Measurements from ENCODE around the gene MAP3K7. TPM values are rescaled to one million over a fixed set of nuclear protein-coding genes. Genes with fewer than 3 reads are reported as not detected.

The MAP3K7 gene
- total and polyA plus RNA-seq, 2 of the 8 experiments (the other 6 are each of a cell fraction or from before 2014, with no cell fraction given), result 27.3 to 34.8 TPM

DNA sequence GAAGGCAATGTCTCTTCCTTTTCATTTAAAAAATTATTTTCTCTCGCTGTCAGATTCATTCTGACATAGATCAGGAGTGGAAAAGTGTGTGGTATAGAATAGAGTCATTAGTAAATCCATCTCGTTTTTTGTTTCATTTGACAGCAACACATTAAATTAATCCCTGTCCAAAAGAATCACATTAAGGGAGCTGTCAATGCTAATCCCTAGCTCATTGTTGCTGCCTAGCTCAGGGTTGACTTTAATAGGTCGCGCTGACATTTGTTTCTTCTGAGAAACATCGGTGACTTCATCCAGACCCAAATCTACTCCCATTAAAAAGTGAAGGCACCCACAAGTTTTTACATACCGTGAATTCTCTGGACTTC, 25.4 kb upstream of the MAP3K7 start:
- H3K23me2 ChIP-seq (ENCODE audit: low read depth, low read length), result peaks cover 13% of the 10 kb centered on the region
- no peaks in the 10 kb centered on the region for H3K9me3 ChIP-seq (ENCODE audit: insufficient read depth in 2 of 2, low read depth in 1 of 2, low read length in 1 of 2)
- H3K4me3 ChIP-seq (ENCODE audit: extremely low read depth in 1 of 4, insufficient read depth in 2 of 4, low read depth in 3 of 4, low read length in 4 of 4), result peak overlapping the region in 3 of 4 experiments; percentile 12 to 72 (median 54); a peak in 5 of 8 replicates
- no peak overlapping the region for H2BK20ac ChIP-seq (ENCODE audit: low read length)
- H2BK120ac ChIP-seq (replicated peaks; ENCODE audit: low read depth, low read length), result no peak overlapping the region
- WGBS, 2 experiments (ENCODE audit: extremely low coverage in 1 of 2, insufficient coverage in 1 of 2, insufficient read length in 1 of 2, insufficient replicate concordance in 2 of 2, low coverage in 1 of 2, low lambda C conversion rate in 2 of 2, missing lambda C conversion rate in 1 of 2), result 48% methylated on average over 6 of the region's 6 CpGs; no CpG with 5 or more reads in 1 of the 2 experiments
- H2AK5ac ChIP-seq (ENCODE audit: low read depth, low read length), result no peak overlapping the region
- H4K8ac ChIP-seq (ENCODE audit: extremely low read depth, insufficient read depth, low read length), result no peak overlapping the region
- DNase-seq (ENCODE audit: low read depth in 1 of 2, low spot score in 2 of 2) (no peak), FAIRE-seq (no peak)
- H3K9ac ChIP-seq (replicated peaks in 1 of 4; ENCODE audit: extremely low read depth in 1 of 4, low read depth in 3 of 4, low read length in 3 of 4), result no peak overlapping the region
- no peak overlapping the region; the same call in 1 of the 2 replicates for H2AFZ ChIP-seq (ENCODE audit: low read length)
- H4K5ac ChIP-seq (ENCODE audit: insufficient read length, low read depth, low read length), result no peak overlapping the region
- H3K79me2 ChIP-seq (ENCODE audit: control insufficient read depth in 1 of 2, insufficient read depth in 2 of 2, low read length in 2 of 2), result no peaks in the 10 kb centered on the region
- no peak overlapping the region for H3K14ac ChIP-seq (ENCODE audit: insufficient read length)
- H2BK5ac ChIP-seq (ENCODE audit: low read depth, low read length), result no peak overlapping the region
- CTCF ChIA-PET (ENCODE audit: partially characterized antibody), result interaction anchor here (0.7 to 5.0 kb wide), 10 partner anchors 11 to 329 kb away, joined by 3 to 25 read pairs (median 4); partner anchors contain the start of gene MAP3K7
- no peak overlapping the region for H3K4ac ChIP-seq (replicated peaks; ENCODE audit: insufficient read length, low read depth, low read length)
- no peak overlapping the region for H3K23ac ChIP-seq (ENCODE audit: insufficient read length)
- no peaks in the 10 kb centered on the region for H3K79me1 ChIP-seq (ENCODE audit: low read depth, low read length)
- H4K20me1 ChIP-seq (replicated peaks in 1 of 2; ENCODE audit: control insufficient read depth in 1 of 2, insufficient read depth in 2 of 2, low read length in 2 of 2), result no peaks in the 10 kb centered on the region
- no peak overlapping the region for H3K27ac ChIP-seq (ENCODE audit: low read depth, low read length)
- no peak overlapping the region for H4K91ac ChIP-seq (replicated peaks; ENCODE audit: insufficient read length, low read length)
- no peak overlapping the region for H3K18ac ChIP-seq (ENCODE audit: extremely low read depth, low read length)
- POLR2A ChIA-PET (ENCODE audit: partially characterized antibody), result interaction anchor here (0.9 to 2.0 kb wide), 2 partner anchors 8 to 11 kb away, joined by 3 to 5 read pairs; no protein-coding TSS in a partner anchor
- no peak overlapping the region for H2BK15ac ChIP-seq (ENCODE audit: low read length)
- peak overlapping the region; percentile 68 to 84 for H3K4me2 ChIP-seq (ENCODE audit: insufficient read depth in 1 of 2, low read depth in 2 of 2, low read length in 2 of 2)
- peaks cover 4 to 11% (median 7%) of the 10 kb centered on the region in 4 experiments for H3K4me1 ChIP-seq (replicated peaks in 1 of 4; ENCODE audit: control insufficient read depth in 3 of 4, insufficient read depth in 4 of 4, low read length in 3 of 4)
- no peak overlapping the region for H3K56ac ChIP-seq (replicated peaks; ENCODE audit: insufficient read length, low read depth, low read length)
- H3K36me3 ChIP-seq (ENCODE audit: control insufficient read depth in 2 of 4, insufficient read depth in 4 of 4, low read length in 3 of 4), result no peaks in the 10 kb centered on the region
- H2BK12ac ChIP-seq (ENCODE audit: low read depth, low read length), result no peak overlapping the region
- peaks cover 0 to 10% (median 7%) of the 10 kb centered on the region in 4 experiments; a peak in 6 of 7 replicates for H3K27me3 ChIP-seq (replicated peaks in 1 of 4; ENCODE audit: control insufficient read depth in 3 of 4, extremely low read depth in 1 of 4, insufficient read depth in 3 of 4, low read length in 3 of 4)
- no peak for TF ChIP-seq JUND (IDR thresholded peaks at IDR 0.05; ENCODE audit: low read length)
- TF ChIP-seq SP2 (IDR thresholded peaks at IDR 0.05; ENCODE audit: low read length), result no peak
- no peak for TF ChIP-seq PHF8 (conservative IDR thresholded peaks at IDR 0.05; ENCODE audit: low read depth, low read length)
- no peak for TF ChIP-seq RXRA (IDR thresholded peaks at IDR 0.05; ENCODE audit: insufficient read depth, low read depth, low read length)
- no peak for TF ChIP-seq EGR1 (IDR thresholded peaks at IDR 0.05; ENCODE audit: borderline replicate concordance, low read depth, low read length)
- no peak for TF ChIP-seq ZNF274 (IDR thresholded peaks at IDR 0.05; ENCODE audit: borderline replicate concordance, extremely low read depth, low read length)
- TF ChIP-seq NANOG (IDR thresholded peaks at IDR 0.05; ENCODE audit: insufficient read depth, low read depth, low read length, poor library complexity, severe bottlenecking), result no peak
- TF ChIP-seq BCL11A (IDR thresholded peaks at IDR 0.05; ENCODE audit: low read depth in 2 of 2, low read length in 2 of 2), result no peak
- no peak for TF ChIP-seq SIRT6 (IDR thresholded peaks at IDR 0.05; ENCODE audit: low read length)
- TF ChIP-seq CEBPB (IDR thresholded peaks at IDR 0.05; ENCODE audit: low read depth, low read length), result no peak
- no peak for TF ChIP-seq HDAC2 (IDR thresholded peaks at IDR 0.05; ENCODE audit: borderline replicate concordance in 1 of 2, low read depth in 2 of 2, low read length in 2 of 2)
- TF ChIP-seq SUZ12 (IDR thresholded peaks at IDR 0.05; ENCODE audit: low read length), result no peak
- TF ChIP-seq, protein P1, sequence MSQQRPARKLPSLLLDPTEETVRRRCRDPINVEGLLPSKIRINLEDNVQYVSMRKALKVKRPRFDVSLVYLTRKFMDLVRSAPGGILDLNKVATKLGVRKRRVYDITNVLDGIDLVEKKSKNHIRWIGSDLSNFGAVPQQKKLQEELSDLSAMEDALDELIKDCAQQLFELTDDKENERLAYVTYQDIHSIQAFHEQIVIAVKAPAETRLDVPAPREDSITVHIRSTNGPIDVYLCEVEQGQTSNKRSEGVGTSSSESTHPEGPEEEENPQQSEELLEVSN (IDR thresholded peaks at IDR 0.05), result no peak
- TF ChIP-seq BRCA1 (IDR thresholded peaks at IDR 0.05; ENCODE audit: low read depth, low read length), result no peak

All from H1 (cell line).